GM23248 (cell line): ENCODE results near the gene ZFAND3.

Source experiments
- EZH2 ChIP-seq: fragments of 200-600 bp; sonication (generic); IDR thresholded peaks from 2 replicates; pipeline ENCODE4 v1.6.1; 2018; ENCODE audit warnings: antibody characterized with exemption, mild to moderate bottlenecking; ENCODE audit not compliant: insufficient read depth, poor library complexity, severe bottlenecking
- EZH2phosphoT487 ChIP-seq: fragments of 200-600 bp; sonication (generic); IDR thresholded peaks from 2 replicates; pipeline ENCODE4 v1.6.1; 2018; ENCODE audit warnings: antibody characterized with exemption, moderate library complexity, mild to moderate bottlenecking, low read depth; ENCODE audit not compliant: insufficient read depth

DNA sequence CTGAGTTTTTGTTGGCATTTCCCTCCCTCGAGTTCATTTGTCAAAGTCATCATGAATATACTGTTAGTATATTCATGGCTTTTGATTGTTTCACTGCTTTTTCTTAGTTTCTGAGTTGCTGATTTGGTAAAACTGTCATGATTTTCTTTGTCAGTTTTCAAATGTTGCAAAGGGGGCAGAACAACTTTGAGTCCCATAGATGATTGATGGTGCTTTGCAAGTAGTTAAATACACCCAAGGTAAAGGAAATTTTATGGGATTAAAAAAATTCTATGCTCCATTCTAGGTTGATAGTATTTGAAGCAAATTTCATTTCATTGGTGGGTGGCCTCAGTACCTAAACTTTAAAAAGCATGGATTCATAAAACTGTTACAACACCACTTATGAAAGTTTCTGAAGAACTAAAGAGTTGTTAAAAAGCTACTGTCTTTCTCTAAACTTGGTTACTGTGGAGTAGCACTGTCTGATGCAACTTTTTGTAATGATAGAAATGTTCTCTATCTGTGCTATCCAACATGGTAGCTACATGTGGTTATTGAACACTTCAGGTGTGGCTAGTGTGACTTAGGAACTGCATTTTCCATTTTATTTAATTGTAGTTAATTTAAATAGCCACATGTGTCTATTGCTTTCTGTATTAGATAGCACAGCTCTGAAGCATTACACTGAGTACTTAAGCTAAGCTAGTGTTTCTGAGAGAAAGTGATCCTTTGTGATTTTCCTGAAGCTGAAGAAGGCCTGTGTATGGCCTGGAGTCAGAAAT is 153.6 kb downstream of the ZFAND3 start:
- no peak for TF ChIP-seq EZH2
- no peak for TF ChIP-seq EZH2phosphoT487
